ENCODE results near the gene ATP8B1.

GRCh38 chr18:57846258-57846657, 43.1 kb upstream of the ATP8B1 start:
- TF ChIP-seq CTCF (IDR thresholded peaks at IDR 0.05; ENCODE audit: insufficient read depth, low read length, poor library complexity, severe bottlenecking) (no peak), EZH2phosphoT487 (conservative IDR thresholded peaks at IDR 0.05; ENCODE audit: low read length) (no peak)

Data from SU-DHL-6 (cell line).